Immature natural killer cell (primary cell): ENCODE results near the gene IMPG2. TPM values are rescaled to one million over a fixed set of nuclear protein-coding genes. Genes with fewer than 3 reads are reported as not detected.

Experiments
- DNase-seq, 3 donors: peaks; one replicate each; pipeline ENCODE4 v3.0.0; 2022; ENCODE audit warnings: mixed read lengths in 1 of 3
- H3K27ac Mint-ChIP-seq, 6 donors: one replicate each; pipeline ENCODE4 v1.8.0; 2020; ENCODE audit warnings: mixed read lengths in 6 of 6, mild to moderate bottlenecking in 5 of 6, inconsistent platforms in 4 of 6, moderate library complexity in 3 of 6
- H3K27me3 Mint-ChIP-seq, 3 donors: one replicate each; pipeline ENCODE4 v1.8.0; 2020 to 2021; ENCODE audit warnings: low read depth in 3 of 3, mild to moderate bottlenecking in 3 of 3, mixed read lengths in 3 of 3, moderate library complexity in 3 of 3, inconsistent platforms in 1 of 3
- H3K36me3 Mint-ChIP-seq, 3 donors: one replicate each; pipeline ENCODE4 v1.8.0; 2020; ENCODE audit warnings: mixed read lengths in 3 of 3, inconsistent platforms in 2 of 3, mild to moderate bottlenecking in 2 of 3
- H3K4me1 Mint-ChIP-seq, 2 donors: one replicate each; pipeline ENCODE4 v1.8.0; 2020; ENCODE audit warnings: inconsistent platforms in 2 of 2, mild to moderate bottlenecking in 2 of 2, mixed read lengths in 2 of 2, moderate library complexity in 1 of 2
- H3K4me3 Mint-ChIP-seq, 5 donors: one replicate each; pipeline ENCODE4 v1.8.0; 2020; ENCODE audit warnings: mild to moderate bottlenecking in 5 of 5, mixed read lengths in 5 of 5, inconsistent platforms in 3 of 5, moderate library complexity in 3 of 5
- H3K9me3 Mint-ChIP-seq, 6 donors: one replicate each; pipeline ENCODE4 v1.8.0; 2020; ENCODE audit warnings: mild to moderate bottlenecking in 6 of 6, mixed read lengths in 6 of 6, inconsistent platforms in 4 of 6, moderate library complexity in 3 of 6
- polyA plus RNA-seq, 3 donors: library from polyadenylated mRNA; unstranded; fragments of 300-500 nt; fragmentation: Illumina TruSeq; gene quantifications; one replicate each; pipeline ENCODE4 v1.2.3, GENCODE V29; 2021

The IMPG2 gene
- polyA plus RNA-seq, 3 donors from 2014 or later = 0.04 TPM; not detected in 1

GRCh38 chr3:101303089-101303731 is 17.2 kb downstream of the IMPG2 start:
- H3K27ac Mint-ChIP-seq = no peak overlapping the region
- no peak for DNase-seq
- peaks cover 9 to 31% (median 21%) of the 10 kb centered on the region in 6 donors for H3K9me3 Mint-ChIP-seq
- H3K36me3 Mint-ChIP-seq = peaks cover 29 to 48% (median 43%) of the 10 kb centered on the region in 3 donors
- no peaks in the 10 kb centered on the region for H3K4me1 Mint-ChIP-seq
- H3K27me3 Mint-ChIP-seq = peaks cover 2 to 6% (median 2%) of the 10 kb centered on the region in 3 donors
- no peak overlapping the region for H3K4me3 Mint-ChIP-seq

GRCh38 chr3:101300073-101300472 is 20.3 kb downstream of the IMPG2 start:
- peaks cover 23 to 48% (median 37%) of the 10 kb centered on the region in 6 donors for H3K9me3 Mint-ChIP-seq
- no peaks in the 10 kb centered on the region for H3K4me1 Mint-ChIP-seq
- H3K4me3 Mint-ChIP-seq = no peak overlapping the region
- no peak overlapping the region for H3K27ac Mint-ChIP-seq
- peaks cover 2 to 6% (median 2%) of the 10 kb centered on the region in 3 donors for H3K27me3 Mint-ChIP-seq
- DNase-seq = no peak
- H3K36me3 Mint-ChIP-seq = peaks cover 17 to 38% (median 33%) of the 10 kb centered on the region in 3 donors

GRCh38 chr3:101292027-101292426 is 28.3 kb downstream of the IMPG2 start:
- Mint-ChIP-seq H3K36me3 (peaks cover 0 to 26% (median 10%) of the 10 kb centered on the region in 3 donors), H3K27ac (no peak overlapping the region), H3K4me1 (no peaks in the 10 kb centered on the region), H3K4me3 (no peak overlapping the region), H3K9me3 (peaks cover 6 to 26% (median 16%) of the 10 kb centered on the region in 6 donors), H3K27me3 (peaks cover 0 to 2% (median 0%) of the 10 kb centered on the region in 3 donors)
- no peak for DNase-seq

- Mint-ChIP-seq H3K4me1 (no peaks in the 10 kb centered on the region), H3K27me3 (peaks cover 0 to 2% (median 0%) of the 10 kb centered on the region in 3 donors), H3K27ac (no peak overlapping the region), H3K9me3 (peaks cover 0 to 4% (median 0%) of the 10 kb centered on the region in 6 donors), H3K36me3 (peaks cover 0 to 28% (median 11%) of the 10 kb centered on the region in 3 donors), H3K4me3 (no peak overlapping the region)
- DNase-seq = no peak
Measured at GRCh38 chr3:101288294-101288693, 32.1 kb downstream of the IMPG2 start.

GRCh38 chr3:101284757-101285156 is 35.6 kb downstream of the IMPG2 start:
- no peaks in the 10 kb centered on the region for H3K4me1 Mint-ChIP-seq

GRCh38 chr3:101281521-101282030 is 38.8 kb downstream of the IMPG2 start:
- no peaks in the 10 kb centered on the region for H3K4me1 Mint-ChIP-seq
- H3K4me3 Mint-ChIP-seq = no peak overlapping the region
- DNase-seq = no peak
- no peak overlapping the region for H3K27ac Mint-ChIP-seq
- peaks cover 0 to 15% (median 5%) of the 10 kb centered on the region in 3 donors for H3K36me3 Mint-ChIP-seq
- H3K27me3 Mint-ChIP-seq = no peaks in the 10 kb centered on the region
- H3K9me3 Mint-ChIP-seq = no peaks in the 10 kb centered on the region

More at GRCh38 chr3:101284757-101285156, 35.6 kb downstream of the IMPG2 start:
- peaks cover 0 to 4% (median 0%) of the 10 kb centered on the region in 6 donors for H3K9me3 Mint-ChIP-seq
- peaks cover 0 to 25% (median 6%) of the 10 kb centered on the region in 3 donors for H3K36me3 Mint-ChIP-seq
- no peak overlapping the region for H3K4me3 Mint-ChIP-seq
- no peak overlapping the region for H3K27ac Mint-ChIP-seq
- no peak for DNase-seq
- H3K27me3 Mint-ChIP-seq = no peaks in the 10 kb centered on the region

- Mint-ChIP-seq H3K36me3 (peaks cover 0 to 16% (median 6%) of the 10 kb centered on the region in 3 donors), H3K27me3 (no peaks in the 10 kb centered on the region), H3K27ac (no peak overlapping the region), H3K9me3 (no peaks in the 10 kb centered on the region), H3K4me1 (no peaks in the 10 kb centered on the region), H3K4me3 (no peak overlapping the region)
- no peak for DNase-seq
Measured at GRCh38 chr3:101279765-101280385, 40.5 kb downstream of the IMPG2 start.

GRCh38 chr3:101279162-101279561 is 41.2 kb downstream of the IMPG2 start:
- H3K27ac Mint-ChIP-seq = no peak overlapping the region
- no peaks in the 10 kb centered on the region for H3K4me1 Mint-ChIP-seq
- H3K4me3 Mint-ChIP-seq = no peak overlapping the region
- H3K9me3 Mint-ChIP-seq = no peaks in the 10 kb centered on the region
- no peaks in the 10 kb centered on the region for H3K27me3 Mint-ChIP-seq
- DNase-seq = no peak
- peaks cover 0 to 15% (median 8%) of the 10 kb centered on the region in 3 donors for H3K36me3 Mint-ChIP-seq

GRCh38 chr3:101278727-101279126 is 41.6 kb downstream of the IMPG2 start:
- H3K4me1 Mint-ChIP-seq = no peaks in the 10 kb centered on the region
- H3K4me3 Mint-ChIP-seq = no peak overlapping the region
- no peak overlapping the region for H3K27ac Mint-ChIP-seq
- DNase-seq = no peak
- H3K27me3 Mint-ChIP-seq = no peaks in the 10 kb centered on the region
- H3K9me3 Mint-ChIP-seq = no peaks in the 10 kb centered on the region
- peaks cover 0 to 11% (median 8%) of the 10 kb centered on the region in 3 donors for H3K36me3 Mint-ChIP-seq

GRCh38 chr3:101273608-101274007 is 46.8 kb downstream of the IMPG2 start:
- H3K4me3 Mint-ChIP-seq = no peak overlapping the region
- no peaks in the 10 kb centered on the region for H3K9me3 Mint-ChIP-seq
- DNase-seq = no peak
- H3K4me1 Mint-ChIP-seq = no peaks in the 10 kb centered on the region
- H3K27ac Mint-ChIP-seq = no peak overlapping the region
- H3K27me3 Mint-ChIP-seq = no peaks in the 10 kb centered on the region
- H3K36me3 Mint-ChIP-seq = peaks cover 8 to 28% (median 27%) of the 10 kb centered on the region in 3 donors

GRCh38 chr3:101273156-101273555 is 47.2 kb downstream of the IMPG2 start:
- no peaks in the 10 kb centered on the region for H3K9me3 Mint-ChIP-seq
- H3K36me3 Mint-ChIP-seq = peaks cover 8 to 29% (median 28%) of the 10 kb centered on the region in 3 donors
- no peak overlapping the region for H3K27ac Mint-ChIP-seq
- no peak overlapping the region for H3K4me3 Mint-ChIP-seq
- no peak for DNase-seq
- no peaks in the 10 kb centered on the region for H3K4me1 Mint-ChIP-seq
- no peaks in the 10 kb centered on the region for H3K27me3 Mint-ChIP-seq

GRCh38 chr3:101271728-101272127 is 48.6 kb downstream of the IMPG2 start:
- DNase-seq = no peak
- Mint-ChIP-seq H3K27me3 (no peaks in the 10 kb centered on the region), H3K36me3 (peaks cover 8 to 29% (median 25%) of the 10 kb centered on the region in 3 donors), H3K4me3 (no peak overlapping the region), H3K27ac (no peak overlapping the region), H3K4me1 (no peaks in the 10 kb centered on the region), H3K9me3 (no peaks in the 10 kb centered on the region)

GRCh38 chr3:101270149-101270548 is 50.2 kb downstream of the IMPG2 start:
- H3K4me1 Mint-ChIP-seq = no peaks in the 10 kb centered on the region
- H3K4me3 Mint-ChIP-seq = no peak overlapping the region
- no peaks in the 10 kb centered on the region for H3K9me3 Mint-ChIP-seq
- no peak for DNase-seq
- H3K27ac Mint-ChIP-seq = no peak overlapping the region
- H3K36me3 Mint-ChIP-seq = peaks cover 4 to 36% (median 22%) of the 10 kb centered on the region in 3 donors
- no peaks in the 10 kb centered on the region for H3K27me3 Mint-ChIP-seq

- no peak overlapping the region for H3K27ac Mint-ChIP-seq
- no peak for DNase-seq
- no peak overlapping the region for H3K4me3 Mint-ChIP-seq
- no peaks in the 10 kb centered on the region for H3K4me1 Mint-ChIP-seq
- peaks cover 0 to 40% (median 18%) of the 10 kb centered on the region in 3 donors for H3K36me3 Mint-ChIP-seq
- H3K9me3 Mint-ChIP-seq = no peaks in the 10 kb centered on the region
- H3K27me3 Mint-ChIP-seq = no peaks in the 10 kb centered on the region
Measured at GRCh38 chr3:101268971-101269671, 51.3 kb downstream of the IMPG2 start.
